Mucosa of descending colon (tissue), 3 donors: Measurements from ENCODE around the gene CPNE1. TPM values are rescaled to one million over a fixed set of nuclear protein-coding genes. Genes with fewer than 3 reads are reported as not detected.

Experiments
- ATAC-seq: fragments of 200-7000 bp; cut with Tn5 transposase; one replicate; pipeline ENCODE4 v1.9.1; 2020; ENCODE audit warnings: mild to moderate bottlenecking, moderate library complexity
- DNase-seq, 3 donors: peaks; one replicate each; pipeline ENCODE4 v3.0.0-alpha.2; 2020
- H3K36me3 ChIP-seq: fragments of 200-600 bp; one replicate; pipeline ENCODE4 v1.8.0; 2021; ENCODE audit warnings: low read depth, mild to moderate bottlenecking
- H3K4me1 ChIP-seq: fragments of 200-600 bp; one replicate; pipeline ENCODE4 v1.8.0; 2021; ENCODE audit warnings: low read depth, mild to moderate bottlenecking
- H3K4me3 ChIP-seq: fragments of 200-600 bp; one replicate; pipeline ENCODE4 v1.8.0; 2021; ENCODE audit warnings: mild to moderate bottlenecking
- H3K9me3 ChIP-seq: fragments of 200-600 bp; one replicate; pipeline ENCODE4 v1.8.0; 2021; ENCODE audit warnings: mild to moderate bottlenecking
- CTCF ChIP-seq: fragments of 200-600 bp; IDR thresholded peaks from one replicate; pipeline ENCODE4 v1.8.0; 2022; ENCODE audit warnings: antibody characterized with exemption, mild to moderate bottlenecking
- intact Hi-C, 2 donors: fragments of 100-400 bp; cut with DNase I in 1 of 2; cut with micrococcal nuclease in 1 of 2; formaldehyde crosslinking; loops; one replicate each; pipeline versions ENCODE4 v1.11.0 to v1.11.1; 2022; cut with DNase I, micrococcal nuclease
- total RNA-seq, 3 donors: library from RNA; stranded (reverse); fragmentation: NEBNext Ultra II Directional in 2 of 3; extraction: Animal tissue kit (Norgen Biotek cat#: 25700) in 2 of 3; gene quantifications; one replicate each; pipeline versions ENCODE4 v1.2.1 to v1.2.4, GENCODE V29; 2021 to 2023
- donor health status: DM: no; HTN: no; CAD: no; lungs with moderate emphysema.
- donor health status: DM: no; HTN: no; CAD: no.
- donor health status: DM: no; HTN: yes; CAD: no.

Gene CPNE1
- total RNA-seq, 3 donors from 2014 or later = 117 to 188 (median 128) TPM

DNA sequence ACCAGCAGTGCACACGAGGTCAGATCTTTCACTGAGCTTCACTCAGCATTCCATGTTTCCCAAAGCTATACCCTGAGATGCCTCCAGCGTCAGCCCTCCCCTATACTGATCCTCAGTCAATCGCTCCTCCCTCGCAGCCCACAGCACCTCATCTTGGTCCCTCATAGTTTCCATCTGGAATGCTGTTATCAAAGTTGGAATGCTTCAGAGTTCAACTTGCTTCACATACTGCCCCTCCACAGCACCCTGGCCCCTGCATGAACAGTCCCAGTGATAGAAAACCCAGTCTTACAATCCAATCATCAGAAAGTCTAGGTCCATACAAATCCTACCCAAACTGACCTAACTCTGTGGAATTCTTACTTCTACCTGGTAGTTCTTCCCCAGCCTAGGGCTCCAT is 29.0 kb downstream of the CPNE1 start:
- DNase-seq (no peak), ATAC-seq (no peak)
- Histone ChIP-seq H3K9me3 (no peaks in the 10 kb centered on the region), H3K36me3 (no peaks in the 10 kb centered on the region), H3K4me3 (no peak overlapping the region), H3K4me1 (peaks cover 2% of the 10 kb centered on the region)
- intact Hi-C loops = no loop called here
- no peak for TF ChIP-seq CTCF

- no peak for TF ChIP-seq CTCF
- DNase-seq (no peak), ATAC-seq (no peak)
- Histone ChIP-seq H3K4me1 (no peaks in the 10 kb centered on the region), H3K9me3 (no peaks in the 10 kb centered on the region), H3K4me3 (no peak overlapping the region), H3K36me3 (no peaks in the 10 kb centered on the region)
- intact Hi-C loops = no loop called here
Measured at GRCh38 chr20:35632539-35633115, 32.1 kb downstream of the CPNE1 start.

- ATAC-seq (no peak), DNase-seq (no peak)
- H3K9me3 ChIP-seq = no peaks in the 10 kb centered on the region
- TF ChIP-seq CTCF = no peak
- H3K4me1 ChIP-seq = no peaks in the 10 kb centered on the region
- no peak overlapping the region for H3K4me3 ChIP-seq
- H3K36me3 ChIP-seq = no peaks in the 10 kb centered on the region
- intact Hi-C loops = no loop called here
Measured at GRCh38 chr20:35630636-35631035, 34.1 kb downstream of the CPNE1 start.

- H3K4me1 ChIP-seq = no peaks in the 10 kb centered on the region
- no peak for TF ChIP-seq CTCF
- H3K9me3 ChIP-seq = no peaks in the 10 kb centered on the region
- no peak overlapping the region for H3K4me3 ChIP-seq
- no peak for DNase-seq
- ATAC-seq = no peak
- no peaks in the 10 kb centered on the region for H3K36me3 ChIP-seq
- intact Hi-C loops = no loop called here
Measured at GRCh38 chr20:35629427-35630145, 35.1 kb downstream of the CPNE1 start.

- Histone ChIP-seq H3K9me3 (no peaks in the 10 kb centered on the region), H3K4me1 (no peaks in the 10 kb centered on the region), H3K4me3 (no peak overlapping the region), H3K36me3 (no peaks in the 10 kb centered on the region)
- intact Hi-C loops = no loop called here
- DNase-seq (no peak), ATAC-seq (no peak)
- no peak for TF ChIP-seq CTCF
Measured at GRCh38 chr20:35627121-35627520, 37.6 kb downstream of the CPNE1 start.
